NCI-H2107 treated with DMSO at 0.1 percent for 48 hours (cell line): Measurements from ENCODE around the gene STARD8.
"Not testable (repeated sequence)": the region's sequence is repeated elsewhere in the genome, so short reads cannot be mapped to it uniquely, and the experiment has no call there.

Source experiments
- DNase-seq: peaks from one replicate; lab custom pipeline; 2025; ENCODE audit not compliant: unreplicated experiment; lab: John Stamatoyannopoulos, UW

Gene STARD8

DNA sequence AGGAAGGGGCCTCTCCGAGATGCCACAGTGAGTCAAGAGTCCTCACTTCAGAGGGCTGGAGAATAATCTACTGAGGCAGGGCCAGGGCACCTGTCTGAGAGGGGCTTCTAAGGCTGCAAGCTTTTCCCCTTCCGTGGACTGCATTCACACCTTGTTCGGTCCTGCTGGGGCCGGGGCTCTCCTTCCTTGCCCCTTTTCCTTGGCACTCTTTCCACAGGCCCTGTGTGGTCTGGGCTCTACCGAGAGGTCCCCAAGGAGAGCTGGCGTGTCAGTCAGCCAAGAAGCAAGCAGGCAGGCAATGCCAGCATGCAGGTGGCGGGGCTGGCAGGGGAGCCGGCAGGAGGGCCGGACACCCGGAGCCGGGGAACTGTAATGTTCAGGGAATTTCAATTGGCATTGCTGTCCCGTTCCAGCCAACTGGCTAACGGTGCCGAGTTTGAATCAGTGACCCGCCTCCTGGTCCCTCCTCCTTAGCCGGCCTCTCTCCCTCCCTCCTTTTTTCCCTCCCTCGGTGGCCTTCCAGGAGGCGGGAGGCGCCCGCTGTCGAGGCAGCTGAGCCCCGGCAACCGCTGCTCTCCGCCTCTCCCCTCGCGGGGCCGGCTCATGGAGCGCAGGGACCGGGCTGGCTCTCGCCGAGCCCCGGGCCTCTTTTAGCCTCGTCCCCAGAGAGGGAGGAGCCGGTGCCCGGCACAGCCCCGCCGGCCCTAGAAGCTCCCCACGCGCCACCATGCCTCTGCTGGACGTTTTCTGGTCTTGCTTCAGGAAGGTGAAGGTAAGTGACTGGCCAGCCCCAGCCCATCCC is at the start of gene STARD8:
Gene STARD8, plus strand, starts transcription at position 511 of the 802 bp plus-strand sequence. Its CDS starts 217 bp downstream, at position 728.
- no peak for DNase-seq

DNA sequence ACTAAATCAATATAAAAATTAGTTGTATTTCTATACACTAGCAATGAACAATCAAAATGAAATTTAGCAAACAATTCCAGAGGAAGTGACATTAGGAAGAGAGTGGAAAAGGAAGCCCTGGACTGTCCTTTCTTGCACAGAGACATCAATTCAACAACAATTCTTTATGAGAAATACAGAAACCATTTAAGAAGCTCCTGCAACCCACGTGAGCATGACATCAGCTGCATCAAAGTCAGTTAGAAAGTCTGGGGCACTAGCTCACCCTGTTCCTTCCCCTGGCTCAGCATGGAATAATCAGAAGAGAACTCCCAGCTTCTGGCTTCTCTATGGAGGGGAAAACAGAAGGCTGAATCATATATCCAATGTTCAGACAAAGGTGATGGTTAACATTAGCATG is 48.6 kb upstream of the STARD8 start:
- no peak for DNase-seq

DNA sequence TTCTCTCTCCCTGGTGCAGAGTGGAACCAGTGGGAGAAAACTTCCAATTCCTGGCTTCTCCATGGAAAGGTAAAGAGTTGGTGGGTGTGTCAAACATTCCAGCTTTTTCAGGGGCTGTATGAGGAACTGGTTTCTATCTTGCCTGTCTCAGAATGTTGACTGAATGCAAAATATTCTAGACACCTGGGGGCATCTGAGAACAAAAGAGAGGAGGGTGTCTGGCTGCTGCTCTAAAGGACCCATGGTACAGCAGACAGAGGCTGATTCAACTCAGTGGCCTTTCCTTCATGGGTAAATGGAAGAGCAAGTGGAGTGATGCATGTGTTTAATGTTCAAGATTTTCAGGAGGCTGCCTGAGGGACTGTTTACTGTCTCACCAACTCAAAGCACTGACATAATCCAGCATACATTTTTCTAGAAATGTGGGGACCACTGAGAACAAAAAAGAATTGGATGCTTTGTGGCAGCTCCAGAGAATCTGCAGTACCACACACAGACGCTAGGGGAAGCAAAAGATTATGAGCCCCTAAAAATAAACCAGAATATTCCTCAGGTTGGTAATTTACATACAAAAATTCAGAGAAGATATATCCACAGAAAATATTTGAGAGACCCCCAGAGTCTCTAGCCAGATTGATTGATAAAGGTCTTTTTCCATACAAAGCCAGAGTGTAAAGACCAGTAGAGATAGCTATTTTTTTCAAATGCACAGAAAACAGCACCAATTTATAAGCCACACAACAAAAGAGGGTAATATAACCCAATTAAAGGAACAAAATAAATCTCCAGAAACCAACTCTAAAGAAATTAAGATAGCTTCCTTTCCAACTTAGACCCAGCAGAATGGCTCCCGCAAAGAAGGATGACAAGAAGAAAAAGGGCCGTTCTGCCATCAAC is 48.0 kb upstream of the STARD8 start:
- no peak for DNase-seq

- DNase-seq: not testable (repeated sequence)
These were observed 43.2 kb upstream of the STARD8 start for GRCh38 chrX:68604216-68604615.

DNA sequence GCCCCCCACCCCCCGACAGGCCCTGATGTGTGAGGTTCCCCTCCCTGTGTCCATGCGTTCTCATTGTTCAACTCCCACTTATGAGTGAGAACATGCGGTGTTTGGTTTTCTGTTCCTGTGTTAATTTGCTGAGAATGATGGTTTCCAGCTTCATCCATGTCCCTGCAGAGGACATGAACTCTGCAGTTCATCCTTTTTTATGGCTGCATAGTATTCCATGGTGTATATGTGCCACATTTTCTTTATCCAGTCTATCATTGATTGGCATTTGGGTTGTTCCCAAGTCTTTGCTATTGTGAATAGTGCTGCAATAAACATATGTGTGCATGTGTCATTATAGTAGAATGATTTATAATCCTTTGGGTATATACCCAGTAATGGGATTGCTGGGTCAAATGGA is 32.7 kb upstream of the STARD8 start:
- not testable (repeated sequence) for DNase-seq

GRCh38 chrX:68627986-68628385 is 19.5 kb upstream of the STARD8 start:
- DNase-seq: no peak

DNA sequence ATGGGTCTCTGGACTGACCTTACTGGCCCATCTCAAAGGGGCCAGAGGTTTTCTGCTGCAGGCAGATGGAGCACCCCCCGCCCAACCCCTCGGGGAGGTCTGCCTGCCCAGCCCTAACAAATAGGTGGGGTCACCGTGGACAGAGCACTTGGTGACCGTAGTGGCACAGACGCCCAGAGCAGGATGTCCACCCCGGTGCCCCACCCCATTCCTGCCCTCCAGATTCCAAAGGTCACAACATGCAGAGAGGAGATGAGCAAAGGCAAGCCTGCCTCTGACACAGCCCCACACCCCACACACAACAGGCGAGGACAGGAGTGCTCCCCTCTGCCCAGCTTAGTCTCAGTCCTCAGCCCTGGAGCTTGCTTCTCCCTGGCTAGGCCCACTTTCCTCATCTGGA is 17.5 kb upstream of the STARD8 start:
- DNase-seq: not testable (repeated sequence)

- DNase-seq: no peak
These were observed 16.1 kb upstream of the STARD8 start for GRCh38 chrX:68631336-68631735.

DNA sequence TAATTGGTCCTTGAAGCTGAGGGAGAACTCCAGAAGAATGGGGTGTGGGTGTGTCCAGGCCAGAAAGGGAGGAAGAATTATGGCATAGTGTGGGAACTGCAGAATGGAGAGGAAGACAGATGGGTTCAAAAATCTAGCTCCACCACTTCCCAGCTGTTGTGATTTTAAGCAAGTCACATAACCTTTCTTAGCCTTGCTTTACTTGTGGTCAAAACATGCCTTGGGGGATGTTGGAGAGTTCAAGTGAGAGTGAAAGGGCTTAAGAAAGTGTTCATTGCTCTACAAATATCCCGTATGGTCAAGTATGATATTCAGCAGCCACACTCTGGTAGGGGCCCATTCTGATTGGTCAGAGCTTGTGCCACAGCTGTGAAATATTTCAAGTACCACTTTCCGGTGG is 15.0 kb upstream of the STARD8 start:
- no peak for DNase-seq

DNA sequence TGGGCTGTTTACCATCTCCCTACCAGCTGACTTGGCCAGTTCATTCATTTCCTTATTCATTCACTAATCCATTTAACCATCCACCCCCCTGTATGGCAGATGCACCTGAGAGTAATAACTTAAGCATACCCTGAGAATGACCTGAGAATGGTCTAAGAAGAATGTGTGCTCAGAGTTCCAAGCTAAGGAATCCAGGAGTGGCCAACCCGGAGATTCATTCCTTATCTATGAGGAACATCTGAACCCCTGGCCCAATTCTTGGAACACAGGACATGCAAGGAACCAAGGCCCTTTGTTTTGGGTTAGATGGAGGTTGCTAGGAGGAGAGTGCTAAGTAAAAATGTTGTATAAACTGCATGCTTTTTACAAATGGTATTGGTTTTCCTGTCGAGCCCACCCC is 13.5 kb upstream of the STARD8 start:
- DNase-seq: no peak

- DNase-seq: no peak
These were observed 12.7 kb upstream of the STARD8 start for GRCh38 chrX:68634649-68635227.

- DNase-seq: no peak
These were observed 6.8 kb upstream of the STARD8 start for GRCh38 chrX:68640661-68641060.

DNA sequence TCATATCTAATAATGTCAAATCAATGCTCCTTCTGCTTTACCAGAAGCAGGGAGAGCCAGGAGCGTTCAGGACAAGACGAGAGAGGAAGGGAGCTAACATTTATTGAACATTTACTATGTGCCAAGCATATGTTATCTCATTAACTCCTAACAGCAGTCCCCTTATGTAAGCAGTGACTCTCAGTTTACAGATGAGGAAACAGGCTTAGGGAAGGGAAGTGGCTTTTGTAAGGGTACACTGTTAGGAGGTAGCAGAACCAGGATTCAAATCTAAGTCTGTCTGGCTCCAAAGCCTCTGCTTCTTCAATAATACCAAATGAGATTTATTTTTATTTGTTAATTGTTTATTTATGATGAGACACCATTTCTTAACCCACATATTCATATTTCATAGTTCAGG is 2.6 kb upstream of the STARD8 start:
- no peak for DNase-seq

DNA sequence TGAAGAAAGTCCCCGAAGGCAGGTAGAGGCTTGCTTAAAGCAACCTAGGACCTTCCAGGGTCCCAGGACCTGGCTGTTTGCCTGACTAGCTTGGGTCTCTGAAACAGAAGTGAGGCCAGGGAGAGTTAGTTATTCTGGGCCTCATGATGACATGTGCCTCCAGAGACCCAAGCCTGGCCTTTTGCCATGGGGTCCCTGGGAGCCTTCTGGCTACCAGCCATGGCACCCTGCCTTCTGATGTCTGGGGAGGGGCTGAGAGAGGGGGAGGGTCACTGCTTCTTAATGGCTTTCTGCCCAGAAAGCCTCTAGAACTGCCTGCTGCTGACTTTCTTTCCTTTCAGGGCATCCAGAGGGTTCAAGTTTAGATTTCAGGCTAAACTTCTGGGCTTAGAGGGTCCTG is 1.0 kb upstream of the STARD8 start:
- no peak for DNase-seq

- no peak for DNase-seq
These were observed 1.5 kb downstream of the STARD8 start for GRCh38 chrX:68648960-68649359.

DNA sequence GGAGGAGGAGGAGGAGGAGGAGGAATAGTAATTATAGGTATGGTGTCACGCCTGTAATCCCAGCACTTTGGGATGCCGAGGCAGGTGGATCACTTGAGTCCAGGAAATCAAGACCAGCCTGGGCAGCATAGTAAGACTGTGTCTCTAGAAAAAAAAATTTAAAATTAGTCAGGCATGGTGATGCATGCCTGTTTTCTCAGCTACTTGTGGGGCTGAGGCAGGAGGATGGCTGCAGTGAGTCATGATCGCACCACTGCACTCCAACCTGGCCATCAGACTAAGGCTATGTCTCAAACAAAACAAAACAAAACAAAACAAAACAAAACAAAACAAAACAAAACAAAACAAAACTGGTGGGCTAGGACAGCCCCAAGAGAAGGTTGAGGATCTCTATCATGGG is 3.0 kb downstream of the STARD8 start:
- DNase-seq: no peak

GRCh38 chrX:68651110-68651509 is 3.6 kb downstream of the STARD8 start:
- DNase-seq: no peak

DNA sequence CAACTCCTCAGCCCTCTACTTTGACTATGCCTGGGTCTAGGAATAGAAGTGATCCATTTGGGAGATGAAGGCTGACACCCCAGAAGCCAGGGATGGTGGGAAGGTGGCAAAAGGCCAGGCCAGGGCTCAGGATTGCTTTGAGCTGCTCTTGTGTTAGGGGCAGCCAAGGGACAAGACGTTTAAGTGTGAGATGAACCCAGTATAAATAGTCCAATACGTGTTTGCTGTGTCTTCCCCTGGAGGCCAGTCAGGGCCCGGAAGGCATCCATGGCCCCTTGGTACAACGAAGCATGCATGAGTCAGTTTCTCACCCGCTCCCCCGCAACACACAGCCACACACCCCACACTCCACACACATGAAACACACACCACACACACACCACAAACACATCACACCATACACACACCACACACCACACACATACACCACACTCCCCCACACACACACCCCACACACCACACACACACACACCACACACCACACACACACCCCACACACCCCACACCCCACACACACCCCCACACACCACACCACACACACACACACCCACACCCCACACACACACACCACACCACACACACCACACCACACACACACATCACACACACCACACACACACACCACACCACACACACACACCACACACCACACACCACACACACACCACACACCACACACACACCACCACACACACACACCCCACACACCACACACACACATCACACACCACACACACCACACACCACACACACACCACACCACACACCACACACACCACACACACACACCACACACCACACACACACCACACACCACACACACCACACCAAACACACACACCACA is 5.1 kb downstream of the STARD8 start:
- no peak for DNase-seq

DNA sequence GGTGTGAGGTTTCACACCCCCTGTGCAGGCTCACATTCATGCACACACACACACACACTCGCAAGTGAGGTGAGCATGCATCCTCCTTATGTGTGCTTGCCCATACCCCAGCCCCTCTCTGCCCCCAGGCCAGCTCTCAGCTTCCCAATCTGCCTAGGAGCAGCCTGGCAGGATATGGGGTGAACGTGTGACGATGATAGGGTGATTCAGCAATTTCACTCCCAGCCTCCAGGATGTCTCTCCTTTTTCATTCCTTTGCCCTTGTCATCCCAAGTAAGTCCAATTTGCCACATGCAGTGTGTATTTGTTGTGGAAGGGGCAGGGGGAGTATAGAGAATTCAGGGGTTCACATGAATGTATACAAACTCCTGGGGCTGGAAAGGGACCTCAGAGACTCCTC is 7.2 kb downstream of the STARD8 start:
- DNase-seq: no peak

- DNase-seq: not testable (repeated sequence)
These were observed 9.0 kb downstream of the STARD8 start for GRCh38 chrX:68656473-68656872.

GRCh38 chrX:68658530-68658929 is 11.1 kb downstream of the STARD8 start:
- DNase-seq: no peak
